IPS-18c (cell line): ENCODE results near the gene CCDC201.

ENCODE experiments used
- H3K4me3 ChIP-seq: 2 replicates; pipeline ENCODE4 v1.7.0; 2013; ENCODE audit warnings: low read depth, mild to moderate bottlenecking, low read length, moderate library complexity; ENCODE audit not compliant: insufficient read depth
- H3K9me3 ChIP-seq: one replicate; pipeline ENCODE4 v1.6.1; 2013; ENCODE audit warnings: mild to moderate bottlenecking, low read length, moderate library complexity; ENCODE audit not compliant: control insufficient read depth, insufficient read depth

Gene CCDC201, protein sequence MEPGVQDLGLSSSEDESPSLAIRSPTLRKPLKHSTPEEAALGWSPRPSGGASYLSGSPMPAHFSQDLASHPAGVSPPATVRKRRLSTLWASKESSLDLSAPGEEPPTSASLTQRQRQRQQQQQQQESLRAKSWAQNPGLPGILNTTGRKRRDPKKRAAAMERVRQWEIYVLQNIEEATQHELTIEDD

GRCh38 chr7:45873035-45873354 is at the start of gene CCDC201:
Gene CCDC201 (minus strand): TSS chr7:45873082. CDS start chr7:45873007, 75 bp downstream.
- Histone ChIP-seq H3K9me3 (peaks cover 4% of the 10 kb centered on the region), H3K4me3 (no peak within 1 kb of the TSS)

DNA sequence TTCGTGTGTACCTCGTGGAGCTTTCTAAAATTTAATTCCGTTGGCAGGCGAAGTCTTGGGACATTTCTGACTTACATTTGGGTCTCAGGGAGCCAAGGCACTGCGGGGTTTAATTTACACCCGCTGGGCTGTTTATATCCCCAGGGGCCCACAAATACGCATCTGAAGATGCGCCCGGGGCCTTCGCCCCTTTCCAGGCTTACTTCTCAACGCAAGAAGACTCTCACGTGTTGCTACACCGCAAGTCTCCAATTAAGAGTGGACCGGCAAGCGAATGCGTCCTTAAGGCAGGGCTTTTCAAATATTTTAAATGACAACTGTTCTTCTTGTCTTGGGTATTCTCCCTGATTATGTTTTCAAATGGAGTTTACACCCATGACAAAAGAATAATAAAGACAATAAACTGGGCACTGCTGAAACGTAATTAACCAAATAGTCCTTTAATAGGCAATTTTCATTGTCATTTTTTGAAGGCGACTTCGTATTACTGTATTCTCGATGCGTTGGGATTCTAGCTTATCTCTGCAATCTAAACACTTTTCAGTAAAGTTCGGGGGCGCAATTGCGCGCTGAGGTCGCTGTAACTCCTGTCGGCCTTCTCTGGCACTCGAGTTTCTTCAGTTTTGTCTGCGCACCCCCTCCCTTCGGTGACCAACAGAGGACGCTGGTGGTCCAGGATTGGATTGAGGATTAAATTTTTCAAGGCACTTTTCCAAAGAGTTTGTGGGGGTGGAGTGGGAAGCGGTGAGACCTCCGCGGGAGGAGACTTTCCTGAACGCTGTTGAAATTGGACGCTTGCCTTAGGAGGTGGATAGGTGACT is 49.0 kb upstream of the CCDC201 start:
- H3K4me3 ChIP-seq = peak overlapping the region; percentile 71
- H3K9me3 ChIP-seq = no peaks in the 10 kb centered on the region

DNA sequence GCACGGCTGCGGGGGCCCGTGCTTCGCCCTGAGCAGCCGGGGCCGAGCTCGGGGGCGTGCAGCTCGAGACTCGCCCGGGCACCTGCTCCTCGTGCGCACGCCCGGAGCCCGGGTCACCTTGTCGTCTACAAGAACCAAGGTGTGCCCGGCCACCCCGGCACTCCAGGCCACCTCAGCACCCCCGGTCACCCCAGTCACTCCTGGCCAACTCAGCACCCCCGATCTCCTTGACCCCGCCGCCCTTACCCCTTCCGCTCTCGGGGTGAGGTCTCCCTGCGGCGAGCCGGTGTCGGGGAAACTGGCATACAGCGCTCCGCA is 48.5 kb upstream of the CCDC201 start:
- H3K4me3 ChIP-seq = peak overlapping the region; percentile 71
- H3K9me3 ChIP-seq = no peaks in the 10 kb centered on the region

DNA sequence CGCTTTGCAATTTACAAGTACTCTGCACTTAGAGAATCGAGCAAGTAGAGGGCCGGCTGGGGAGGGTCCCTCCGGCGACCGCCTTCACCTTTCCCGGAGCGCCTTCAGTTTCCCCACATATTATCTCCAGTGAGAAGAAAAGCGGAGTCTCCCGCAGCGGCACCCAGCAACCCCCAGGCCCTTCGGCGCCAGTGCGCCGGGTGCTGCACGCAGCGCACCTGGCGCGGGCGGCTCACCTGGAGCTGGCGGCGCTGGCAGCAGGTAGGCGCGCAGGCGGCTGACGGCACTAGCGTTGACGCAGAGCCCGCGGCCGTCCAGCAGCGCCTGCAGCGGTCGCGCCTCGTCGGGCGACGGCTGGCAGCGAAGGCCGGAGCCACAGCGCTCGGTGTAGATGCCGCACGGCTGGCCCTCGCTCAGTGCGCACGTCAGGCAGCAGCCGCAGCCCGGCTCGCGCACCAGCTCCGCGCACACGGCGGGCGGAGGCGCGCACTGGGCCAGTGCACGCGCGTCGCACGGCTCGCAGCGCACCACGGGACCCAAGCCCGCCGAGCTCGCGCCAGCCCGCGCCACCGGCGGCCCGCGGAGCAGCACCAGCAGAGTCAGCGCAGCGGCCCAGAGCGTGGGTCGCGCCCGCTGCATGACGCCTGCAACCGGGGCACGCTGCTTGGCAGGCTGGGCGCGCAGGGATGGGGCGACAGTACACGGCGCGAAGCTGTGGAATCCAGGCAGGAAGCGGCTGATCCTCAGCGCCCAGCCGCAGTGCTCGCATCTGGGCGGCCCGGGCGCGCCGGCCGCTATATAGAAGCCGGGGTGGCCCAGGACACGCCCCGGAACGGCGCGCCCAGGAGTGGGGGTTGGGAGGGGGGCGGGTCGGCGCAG is 47.9 kb upstream of the CCDC201 start, which contains the start of gene IGFBP3:
Gene IGFBP3 (minus strand): TSS at position 771 of the 879 bp plus-strand sequence. CDS start 132 bp downstream, at position 639.
- H3K9me3 ChIP-seq = no peaks in the 10 kb centered on the region
- H3K4me3 ChIP-seq = peak within 1 kb of the TSS; percentile 71

- H3K4me3 ChIP-seq = peak overlapping the region; percentile 71
- no peaks in the 10 kb centered on the region for H3K9me3 ChIP-seq
These were observed 47.1 kb upstream of the CCDC201 start for GRCh38 chr7:45919993-45920459.

DNA sequence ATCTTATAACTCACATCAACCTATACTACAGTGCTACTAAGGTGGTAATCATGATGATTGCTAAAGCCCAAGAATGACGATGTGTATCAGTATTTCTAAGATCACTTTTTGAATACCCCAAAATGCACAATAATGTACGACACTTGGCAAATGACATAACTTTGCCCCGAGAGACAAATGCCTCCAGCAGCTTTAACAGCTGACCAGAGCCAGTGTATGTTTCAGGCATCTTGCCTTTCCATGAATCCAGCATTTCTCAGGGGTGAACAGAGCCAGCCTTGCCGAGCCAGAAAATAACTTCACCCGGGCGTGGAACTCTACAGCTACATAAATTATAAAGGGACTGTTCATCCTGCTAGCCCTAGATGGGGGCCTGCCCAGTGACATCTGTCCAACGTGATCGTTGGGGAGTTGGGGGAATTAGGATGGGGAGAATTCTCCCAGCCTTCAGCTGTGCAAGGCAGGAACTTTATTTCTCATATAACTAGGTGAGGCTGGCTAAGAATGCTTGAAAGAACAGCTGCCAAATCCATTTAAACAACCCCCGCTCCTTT is 46.4 kb upstream of the CCDC201 start:
- no peaks in the 10 kb centered on the region for H3K9me3 ChIP-seq
- H3K4me3 ChIP-seq = no peak overlapping the region

- H3K9me3 ChIP-seq = no peaks in the 10 kb centered on the region
These were observed 45.7 kb upstream of the CCDC201 start for GRCh38 chr7:45918556-45918955.

GRCh38 chr7:45917658-45918057 is 44.8 kb upstream of the CCDC201 start:
- Histone ChIP-seq H3K4me3 (no peak overlapping the region), H3K9me3 (no peaks in the 10 kb centered on the region)

More at GRCh38 chr7:45918556-45918955, 45.7 kb upstream of the CCDC201 start:
- no peak overlapping the region for H3K4me3 ChIP-seq

- H3K4me3 ChIP-seq = no peak overlapping the region
- no peaks in the 10 kb centered on the region for H3K9me3 ChIP-seq
These were observed 44.2 kb upstream of the CCDC201 start for GRCh38 chr7:45917064-45917463.

DNA sequence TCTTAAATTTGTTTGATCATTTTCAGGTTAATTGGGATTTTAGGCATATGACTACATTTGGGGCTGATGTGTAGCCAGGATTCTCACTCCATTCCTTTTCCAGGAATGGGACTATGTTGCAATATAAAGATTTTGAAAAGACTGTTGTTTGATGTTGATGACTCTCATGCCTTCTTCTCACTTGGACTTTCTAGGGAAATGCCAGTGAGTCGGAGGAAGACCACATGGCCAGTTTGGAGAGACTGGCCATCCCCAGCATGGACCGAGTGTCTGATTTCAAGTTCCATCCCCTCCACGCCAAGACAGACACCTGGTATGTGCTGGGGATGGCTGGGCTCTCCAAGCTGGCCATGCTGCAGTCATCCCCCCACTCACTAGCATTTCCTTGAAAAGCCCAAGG is 42.7 kb upstream of the CCDC201 start:
- Histone ChIP-seq H3K9me3 (no peaks in the 10 kb centered on the region), H3K4me3 (no peak overlapping the region)

GRCh38 chr7:45914911-45915310 is 42.0 kb upstream of the CCDC201 start:
- Histone ChIP-seq H3K4me3 (no peak overlapping the region), H3K9me3 (no peaks in the 10 kb centered on the region)

DNA sequence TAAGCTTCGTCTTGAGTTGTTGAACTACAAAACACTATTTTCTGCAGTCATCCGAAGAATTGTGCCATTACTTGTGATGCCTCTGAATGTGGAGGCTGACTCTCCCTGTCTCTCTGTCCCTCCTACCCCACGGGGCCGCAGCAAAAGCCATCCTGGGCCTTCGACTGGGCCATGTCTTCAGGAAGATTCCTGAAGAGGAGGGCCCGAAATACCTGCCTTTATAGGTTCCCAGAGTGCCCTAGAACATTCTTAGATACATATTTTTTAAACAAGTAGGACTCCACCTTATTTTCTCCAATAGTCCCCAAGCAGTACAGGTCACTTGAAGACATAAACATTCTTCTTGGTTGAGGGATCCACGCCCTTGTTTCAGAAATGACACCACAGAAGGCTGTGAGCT is 40.1 kb upstream of the CCDC201 start:
- Histone ChIP-seq H3K4me3 (no peak overlapping the region), H3K9me3 (no peaks in the 10 kb centered on the region)

- H3K9me3 ChIP-seq = no peaks in the 10 kb centered on the region
- H3K4me3 ChIP-seq = no peak overlapping the region
These were observed 38.4 kb upstream of the CCDC201 start for GRCh38 chr7:45911311-45911710.

DNA sequence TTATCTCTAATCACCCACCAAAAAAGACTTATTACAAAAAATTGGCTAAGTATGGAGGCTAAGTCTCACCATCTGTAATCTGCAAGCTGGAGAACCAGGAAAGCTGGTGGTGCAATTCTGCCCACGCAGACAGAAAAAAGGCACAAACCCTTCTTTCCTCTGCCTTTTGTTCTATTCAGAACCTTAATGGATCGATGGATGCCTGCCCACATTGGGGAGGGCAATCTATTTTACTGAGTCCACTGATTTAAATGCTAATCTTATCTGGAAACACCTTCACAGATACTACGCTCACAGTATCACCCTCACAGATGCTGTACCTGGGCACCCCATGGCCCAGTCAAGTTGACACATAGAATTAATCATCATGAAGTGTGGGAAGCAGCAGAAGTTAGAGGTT is 38.0 kb upstream of the CCDC201 start:
- Histone ChIP-seq H3K4me3 (no peak overlapping the region), H3K9me3 (no peaks in the 10 kb centered on the region)

- no peak overlapping the region for H3K4me3 ChIP-seq
- no peaks in the 10 kb centered on the region for H3K9me3 ChIP-seq
These were observed 36.7 kb upstream of the CCDC201 start for GRCh38 chr7:45909561-45909960.

GRCh38 chr7:45902820-45903219 is 29.9 kb upstream of the CCDC201 start:
- Histone ChIP-seq H3K4me3 (no peak overlapping the region), H3K9me3 (no peaks in the 10 kb centered on the region)

GRCh38 chr7:45901566-45901965 is 28.7 kb upstream of the CCDC201 start:
- no peaks in the 10 kb centered on the region for H3K9me3 ChIP-seq
- no peak overlapping the region for H3K4me3 ChIP-seq
